Stimulated activated CD4-positive, alpha-beta T cell treated with anti-CD3 and anti-CD28 coated beads, Interleukin-15, amount 100 ng/mL, for 24 hours (primary cell): ENCODE results near the gene ZNF248.

ENCODE experiments used
- DNase-seq: peaks from one replicate; pipeline ENCODE4 v3.0.0-alpha.2; 2020

The ZNF248 gene

GRCh38 chr10:37737336-37737735, 120.1 kb downstream of the ZNF248 start:
- DNase-seq, result no peak

GRCh38 chr10:37736120-37736519, 121.3 kb downstream of the ZNF248 start:
- DNase-seq, result no peak

GRCh38 chr10:37734971-37735370, 122.4 kb downstream of the ZNF248 start:
- DNase-seq, result no peak
